DMS153 treated with DMSO at 0.1 percent for 48 hours (cell line): ENCODE results near the gene ARRDC5.
"Not testable (repeated sequence)": the region's sequence is repeated elsewhere in the genome, so short reads cannot be mapped to it uniquely, and the experiment has no call there.

Source experiments
- DNase-seq: peaks from one replicate; lab custom pipeline; 2025; ENCODE audit not compliant: unreplicated experiment; lab: John Stamatoyannopoulos, UW

Gene ARRDC5

GRCh38 chr19:4902796-4903195 is at the start of gene ARRDC5:
Gene ARRDC5 (minus strand): TSS chr19:4902896. CDS start chr19:4902825, 71 bp downstream.
- DNase-seq: no peak

DNA sequence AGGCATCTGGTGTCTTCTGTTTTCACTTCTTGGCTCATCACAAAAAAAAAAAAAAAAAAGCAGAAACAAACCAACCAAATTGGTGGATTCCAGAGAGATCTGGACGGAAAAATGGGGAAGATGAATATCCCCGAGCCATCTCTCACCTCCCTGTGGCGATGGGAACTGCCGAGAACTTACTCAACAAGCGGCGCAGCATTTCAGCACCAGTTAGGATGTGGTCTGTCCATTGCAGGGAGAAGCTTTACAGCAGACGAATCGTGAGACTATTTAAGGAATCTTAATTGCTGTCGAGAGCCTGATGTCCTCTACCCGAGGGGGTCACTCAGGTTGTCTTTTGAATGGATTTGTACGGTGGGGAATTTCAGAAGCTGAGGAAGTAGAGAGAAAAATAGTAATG is 49.0 kb upstream of the ARRDC5 start:
- DNase-seq: no peak

GRCh38 chr19:4950650-4951049 is 48.0 kb upstream of the ARRDC5 start:
- not testable (repeated sequence) for DNase-seq

GRCh38 chr19:4941638-4942169 is 39.0 kb upstream of the ARRDC5 start:
- DNase-seq: not testable (repeated sequence)

DNA sequence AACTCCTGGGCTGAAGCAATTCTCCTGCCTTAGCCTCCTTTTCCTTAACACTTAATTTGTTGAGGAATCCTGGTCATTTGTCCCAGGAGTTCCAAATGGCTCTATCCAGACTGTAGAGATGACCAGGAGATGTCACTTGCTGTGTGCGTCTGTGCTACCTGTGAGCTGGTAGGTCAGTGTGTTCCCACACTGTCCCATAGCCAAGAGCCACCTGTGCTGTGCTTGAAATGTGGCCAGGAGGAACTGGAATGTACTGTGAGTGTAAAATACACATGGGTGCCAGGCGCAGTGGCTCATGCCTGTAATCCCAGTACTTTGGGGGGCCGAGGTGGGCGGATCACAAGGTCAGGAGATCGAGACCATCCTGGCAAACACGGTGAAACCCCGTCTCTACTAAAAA is 36.8 kb upstream of the ARRDC5 start:
- DNase-seq: no peak

DNA sequence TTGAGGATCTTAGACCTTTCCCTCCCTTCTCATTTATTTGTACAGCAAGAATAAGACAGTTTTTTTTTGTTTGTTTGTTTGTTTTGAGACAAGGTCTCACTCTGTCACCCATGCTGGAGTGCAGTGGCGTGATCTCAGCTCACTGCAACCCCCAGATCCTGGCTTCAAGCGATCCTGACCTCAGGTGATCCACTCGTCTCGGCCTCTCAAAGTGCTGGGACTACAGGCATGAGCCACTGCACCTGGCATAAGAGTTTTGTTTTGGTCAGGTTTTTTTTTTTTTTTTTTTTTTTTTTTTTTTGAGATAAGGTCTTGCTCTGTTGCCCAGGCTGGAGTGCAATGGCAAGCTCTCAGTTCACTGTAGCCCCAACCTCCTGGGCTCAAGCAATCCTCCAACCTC is 35.8 kb upstream of the ARRDC5 start:
- not testable (repeated sequence) for DNase-seq

DNA sequence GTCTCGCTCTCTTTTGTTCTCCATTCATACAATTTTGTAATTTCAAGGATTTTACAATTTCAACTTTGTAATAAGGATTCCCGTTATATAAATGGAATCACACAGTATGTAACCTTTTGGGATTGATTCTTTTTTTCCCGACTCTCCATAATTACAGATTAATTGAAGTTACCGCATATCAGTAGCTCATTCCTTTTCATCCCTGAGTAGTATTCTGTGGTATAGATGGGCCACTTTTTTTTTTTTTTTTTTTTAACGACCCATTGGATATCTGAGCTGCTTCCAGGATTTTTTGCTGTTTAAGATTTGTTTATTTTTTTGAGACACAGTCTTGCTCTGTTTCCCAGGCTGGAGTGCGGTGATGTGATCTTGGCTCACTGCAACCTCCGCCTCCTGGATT is 34.4 kb upstream of the ARRDC5 start:
- DNase-seq: no peak

GRCh38 chr19:4935444-4935843 is 32.7 kb upstream of the ARRDC5 start:
- no peak for DNase-seq

DNA sequence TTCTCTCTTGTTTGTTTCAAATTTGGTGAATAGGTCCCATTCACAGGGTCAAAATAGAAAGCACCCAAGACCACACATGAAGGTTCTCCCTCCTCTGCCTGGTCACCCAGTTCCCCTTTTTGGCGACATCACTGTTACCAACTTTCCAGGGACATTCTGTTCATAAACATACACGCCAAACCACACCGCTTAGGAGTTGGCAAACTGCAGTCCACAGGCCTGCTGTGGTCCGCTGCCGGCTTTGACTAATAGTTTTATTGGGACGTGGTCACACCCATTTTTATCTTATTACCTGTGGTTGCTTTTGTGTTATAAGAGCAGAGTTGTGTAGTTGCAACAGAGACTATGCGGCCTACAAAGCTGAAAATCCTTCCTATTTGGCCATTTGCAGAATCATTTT is 30.8 kb upstream of the ARRDC5 start:
- DNase-seq: no peak

- DNase-seq: no peak
Measured at GRCh38 chr19:4932711-4933110, 30.0 kb upstream of the ARRDC5 start.

- no peak for DNase-seq
Measured at GRCh38 chr19:4930664-4931063, 28.0 kb upstream of the ARRDC5 start.

DNA sequence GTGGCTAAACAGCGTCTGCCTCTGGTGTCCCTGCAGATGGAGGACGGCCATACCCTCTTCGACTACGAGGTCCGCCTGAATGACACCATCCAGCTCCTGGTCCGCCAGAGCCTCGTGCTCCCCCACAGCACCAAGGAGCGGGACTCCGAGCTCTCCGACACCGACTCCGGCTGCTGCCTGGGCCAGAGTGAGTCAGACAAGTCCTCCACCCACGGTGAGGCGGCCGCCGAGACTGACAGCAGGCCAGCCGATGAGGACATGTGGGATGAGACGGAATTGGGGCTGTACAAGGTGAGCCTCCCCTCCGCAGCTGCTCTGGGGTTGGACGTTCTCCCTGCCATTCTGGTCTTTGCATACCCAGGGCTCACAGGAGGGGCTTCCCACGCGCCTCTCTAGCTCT is 26.5 kb upstream of the ARRDC5 start:
- DNase-seq: no peak

- DNase-seq: no peak
Measured at GRCh38 chr19:4923276-4923747, 20.6 kb upstream of the ARRDC5 start.

GRCh38 chr19:4922530-4923275 is 20.0 kb upstream of the ARRDC5 start:
- no peak for DNase-seq

GRCh38 chr19:4916292-4917082 is 13.8 kb upstream of the ARRDC5 start:
- no peak for DNase-seq

GRCh38 chr19:4914736-4915501 is 12.2 kb upstream of the ARRDC5 start:
- DNase-seq: no peak

DNA sequence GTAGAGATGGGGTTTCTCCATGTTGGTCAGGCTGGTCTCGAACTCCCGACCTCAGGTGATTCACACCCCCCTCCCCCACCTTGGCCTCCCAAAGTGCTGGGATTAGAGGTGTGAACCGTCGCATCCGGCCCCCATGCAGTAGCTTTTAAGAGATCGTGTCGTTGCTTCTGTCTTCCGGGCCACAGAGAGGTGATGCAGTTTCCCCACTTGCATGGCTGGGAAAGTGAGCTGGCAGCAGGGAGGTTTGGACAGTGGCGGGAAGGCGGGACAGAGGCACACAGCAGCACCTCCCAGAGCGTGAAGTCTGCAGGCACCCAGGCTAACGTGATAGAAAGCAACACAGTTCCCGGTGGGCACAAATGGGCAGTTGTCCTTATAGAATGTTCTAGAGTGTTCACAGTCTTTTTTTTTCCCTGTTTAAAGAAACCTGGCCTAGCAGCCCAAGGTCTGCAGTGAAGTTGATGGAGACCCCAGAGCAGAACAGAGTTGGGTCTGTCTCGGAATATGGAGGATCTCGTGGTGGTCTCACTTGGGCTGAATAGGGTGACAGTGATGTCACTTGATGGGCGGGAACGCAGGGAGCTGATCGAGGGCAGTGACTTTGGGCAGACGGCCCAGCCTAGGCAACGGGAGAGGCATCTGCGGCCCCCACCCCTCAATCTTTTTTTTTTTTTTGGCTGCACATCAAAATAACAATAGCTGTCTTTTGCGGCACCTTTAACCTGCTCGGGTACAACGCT is 11.5 kb upstream of the ARRDC5 start:
- no peak for DNase-seq

- peak; percentile 13 for DNase-seq
Measured at GRCh38 chr19:4911786-4912672, 9.3 kb upstream of the ARRDC5 start.

- DNase-seq: no peak
Measured at GRCh38 chr19:4911314-4911713, 8.6 kb upstream of the ARRDC5 start.
